ENCODE data around the gene IFNA6. TPM values are rescaled to one million over a fixed set of nuclear protein-coding genes. Genes with fewer than 3 reads are reported as not detected.
"Not testable (repeated sequence)": the region's sequence is repeated elsewhere in the genome, so short reads cannot be mapped to it uniquely, and the experiment has no call there.

Gene IFNA6
- total RNA-seq: under 1 TPM in 1 of 8 experiments, not detected in 7; 0.43 TPM

- Histone ChIP-seq H3K4me3 (no peak within 1 kb of the TSS), H3K27ac (no peak within 1 kb of the TSS), H3K4me1 (replicated peaks in 1 of 2) (no peaks in the 10 kb centered on the region)
- WGBS, 10 experiments: 33 to 100% (median 93%) methylated on average over 1 of the region's 1 CpG; no CpG with 5 or more reads in 1 of the 10 experiments
- ATAC-seq (replicated peaks in 6 of 8): no peak
- in situ Hi-C loops (cut with MboI; ENCODE audit: low pct_unique_long_range_greater_than_20kb in 2 of 9, low sequenced_read_pairs in 9 of 9, unreplicated experiment in 9 of 9): no loop called here
Observed at GRCh38 chr9:21350787-21351186, at the start of gene IFNA6. IFNA6 (minus strand) TSS chr9:21350887; CDS start chr9:21350887, 0 bp downstream.

GRCh38 chr9:21399956-21400355 is 49.3 kb upstream of the IFNA6 start:
- no peak for ATAC-seq (replicated peaks in 6 of 8)
- in situ Hi-C loops (cut with MboI; ENCODE audit: low pct_unique_long_range_greater_than_20kb in 2 of 9, low sequenced_read_pairs in 9 of 9, unreplicated experiment in 9 of 9): loop anchor here in 2 of 9 experiments (10.0 to 25.0 kb wide), 2 partner anchors 75 to 88 kb away; partner anchors contain the start of gene IFNA5 (in 1 of the 2)
- no peak overlapping the region for H3K4me3 ChIP-seq
- H3K4me1 ChIP-seq (replicated peaks in 1 of 2): no peaks in the 10 kb centered on the region
- 9 to 81% (median 55%) methylated on average over 1 to 3 of the region's 3 CpGs for WGBS, 10 experiments
- no peak overlapping the region for H3K27ac ChIP-seq

DNA sequence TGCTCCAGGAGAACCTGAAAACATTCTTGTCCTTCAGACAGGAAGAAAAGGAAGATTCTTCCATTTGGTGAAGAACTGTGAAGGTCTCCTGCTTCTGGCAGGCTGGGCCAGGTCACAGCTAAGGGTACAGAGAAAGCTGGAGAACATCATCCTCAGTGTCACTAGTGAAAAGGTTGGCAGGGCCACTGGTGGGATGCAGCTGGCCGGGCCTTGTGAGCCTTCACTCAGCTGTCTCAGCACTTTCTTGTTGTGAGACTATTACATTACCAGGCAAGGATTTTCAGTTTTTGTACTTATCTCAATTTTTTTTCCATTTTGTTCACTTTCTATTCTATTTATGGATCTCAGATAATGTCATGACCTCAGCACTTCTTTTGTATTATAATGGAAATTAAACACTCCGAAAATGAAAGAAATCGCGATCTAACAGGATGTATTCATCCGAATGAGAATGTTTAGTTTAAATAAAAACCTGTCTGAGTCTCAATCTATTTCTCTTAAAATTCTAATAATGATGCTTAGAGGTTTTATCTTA is 48.3 kb upstream of the IFNA6 start:
- in situ Hi-C loops (cut with MboI; ENCODE audit: low pct_unique_long_range_greater_than_20kb in 2 of 9, low sequenced_read_pairs in 9 of 9, unreplicated experiment in 9 of 9): loop anchor here in 1 of 9 experiments (10.0 kb wide), 1 partner anchor 74 kb away; no protein-coding TSS in a partner anchor
- ATAC-seq (replicated peaks in 6 of 8): no peak
- Histone ChIP-seq H3K4me3 (no peak overlapping the region), H3K4me1 (replicated peaks in 1 of 2) (no peaks in the 10 kb centered on the region), H3K27ac (no peak overlapping the region)
- 78 to 100% (median 92%) methylated on average over 3 to 5 of the region's 5 CpGs for WGBS, 10 experiments

- peak; percentile 87 to 99 (median 98) for ATAC-seq (replicated peaks in 6 of 8)
- H3K4me1 ChIP-seq (replicated peaks in 1 of 2): no peaks in the 10 kb centered on the region
- H3K4me3 ChIP-seq: peak overlapping the region; percentile 36 to 71 (median 50)
- WGBS, 10 experiments: 2 to 72% (median 17%) methylated on average over 2 to 37 of the region's 40 CpGs
- in situ Hi-C loops (cut with MboI; ENCODE audit: low pct_unique_long_range_greater_than_20kb in 2 of 9, low sequenced_read_pairs in 9 of 9, unreplicated experiment in 9 of 9): loop anchor here in 1 of 9 experiments (10.0 kb wide), 1 partner anchor 71 kb away; no protein-coding TSS in a partner anchor
- H3K27ac ChIP-seq: no peak overlapping the region
Observed at GRCh38 chr9:21395778-21396717, 45.4 kb upstream of the IFNA6 start.

DNA sequence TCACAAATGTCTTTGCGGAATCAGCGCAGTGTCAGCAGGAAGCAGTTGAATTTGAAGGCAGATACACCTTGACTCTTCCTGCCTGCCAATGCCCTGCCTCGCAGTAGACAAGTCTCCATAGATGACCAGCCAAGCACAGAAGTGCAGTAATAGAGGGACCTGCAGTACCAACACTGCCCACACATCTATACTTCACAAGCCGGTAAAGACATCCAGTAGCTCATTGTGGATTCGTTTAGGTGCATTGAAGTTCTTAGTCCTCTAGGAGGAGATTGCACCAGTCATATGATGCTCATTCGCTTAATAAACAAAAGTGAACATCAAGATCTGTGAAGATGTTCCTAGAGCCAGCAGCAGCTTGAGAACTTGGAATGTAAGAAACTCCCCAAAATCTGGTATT is 41.6 kb upstream of the IFNA6 start:
- H3K4me3 ChIP-seq: no peak overlapping the region
- peak in 3 of 8 experiments; percentile 70 to 86 (median 77) for ATAC-seq (replicated peaks in 6 of 8)
- H3K4me1 ChIP-seq (replicated peaks in 1 of 2): no peaks in the 10 kb centered on the region
- WGBS, 10 experiments: 70 to 94% (median 85%) methylated on average over 1 to 5 of the region's 6 CpGs; no CpG with 5 or more reads in 3 of the 10 experiments
- in situ Hi-C loops (cut with MboI; ENCODE audit: low pct_unique_long_range_greater_than_20kb in 2 of 9, low sequenced_read_pairs in 9 of 9, unreplicated experiment in 9 of 9): loop anchor here in 1 of 9 experiments (10.0 kb wide), 1 partner anchor 67 kb away; no protein-coding TSS in a partner anchor
- no peak overlapping the region for H3K27ac ChIP-seq

- no peak for ATAC-seq (replicated peaks in 6 of 8)
- peaks cover 4 to 9% of the 10 kb centered on the region in 2 donors for H3K4me1 ChIP-seq (replicated peaks in 1 of 2)
- in situ Hi-C loops (cut with MboI; ENCODE audit: low pct_unique_long_range_greater_than_20kb in 2 of 9, low sequenced_read_pairs in 9 of 9, unreplicated experiment in 9 of 9): no loop called here
- no peak within 1 kb of the TSS for H3K27ac ChIP-seq
- WGBS, 10 experiments: 0 to 87% (median 60%) methylated on average over 1 of the region's 1 CpG; no CpG with 5 or more reads in 1 of the 10 experiments
- no peak within 1 kb of the TSS for H3K4me3 ChIP-seq
Observed at GRCh38 chr9:21385131-21385670, 34.5 kb upstream of the IFNA6 start, which contains the start of gene IFNA2. IFNA2 (minus strand) TSS chr9:21385398; CDS start chr9:21385329, 69 bp downstream.

- no peak overlapping the region for H3K27ac ChIP-seq
- in situ Hi-C loops (cut with MboI; ENCODE audit: low pct_unique_long_range_greater_than_20kb in 2 of 9, low sequenced_read_pairs in 9 of 9, unreplicated experiment in 9 of 9): no loop called here
Observed at GRCh38 chr9:21383627-21384026, 32.9 kb upstream of the IFNA6 start.

GRCh38 chr9:21381448-21382339 is 31.0 kb upstream of the IFNA6 start:
- peak overlapping the region in 1 of 2 donors; percentile 45 for H3K27ac ChIP-seq
- no peak overlapping the region for H3K4me3 ChIP-seq
- H3K4me1 ChIP-seq (replicated peaks in 1 of 2): peaks cover 4 to 9% of the 10 kb centered on the region in 2 donors
- ATAC-seq (replicated peaks in 6 of 8): peak in 7 of 8 experiments; percentile 37 to 99 (median 91)
- WGBS, 10 experiments: 16 to 74% (median 36%) methylated on average over 2 to 4 of the region's 5 CpGs; no CpG with 5 or more reads in 1 of the 10 experiments
- in situ Hi-C loops (cut with MboI; ENCODE audit: low pct_unique_long_range_greater_than_20kb in 2 of 9, low sequenced_read_pairs in 9 of 9, unreplicated experiment in 9 of 9): no loop called here

More at GRCh38 chr9:21383627-21384026, 32.9 kb upstream of the IFNA6 start:
- ATAC-seq (replicated peaks in 6 of 8): no peak
- 53 to 81% (median 67%) methylated on average over 2 to 4 of the region's 4 CpGs for WGBS, 10 experiments
- Histone ChIP-seq H3K4me1 (replicated peaks in 1 of 2) (peaks cover 4 to 9% of the 10 kb centered on the region in 2 donors), H3K4me3 (no peak overlapping the region)

DNA sequence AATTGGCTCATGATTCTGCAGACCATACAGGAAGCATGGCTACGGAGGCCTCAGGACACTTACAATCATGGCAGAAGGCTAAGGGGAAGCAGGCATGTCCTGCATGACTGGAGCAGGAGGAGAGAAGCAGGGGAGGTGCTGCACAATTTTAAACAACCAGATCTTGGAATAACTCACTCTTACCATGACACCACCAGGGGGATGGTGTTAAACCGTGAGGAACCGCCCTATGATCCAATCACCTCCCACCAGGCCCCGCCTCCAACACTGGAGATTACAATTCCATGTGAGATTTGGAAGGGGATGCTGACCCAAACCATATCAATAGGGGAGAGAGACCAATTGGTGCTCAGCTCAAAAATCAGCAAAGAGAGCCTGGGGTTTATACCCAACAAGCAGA is 20.8 kb upstream of the IFNA6 start:
- in situ Hi-C loops (cut with MboI; ENCODE audit: low pct_unique_long_range_greater_than_20kb in 2 of 9, low sequenced_read_pairs in 9 of 9, unreplicated experiment in 9 of 9); H3K4me3 ChIP-seq; H3K4me1 ChIP-seq (replicated peaks in 1 of 2); H3K27ac ChIP-seq: not testable (repeated sequence)
- WGBS, 10 experiments: 0 to 81% (median 29%) methylated on average over 2 to 4 of the region's 4 CpGs; no CpG with 5 or more reads in 5 of the 10 experiments
- peak in 1 of 8 experiments; percentile 33 for ATAC-seq (replicated peaks in 6 of 8)

DNA sequence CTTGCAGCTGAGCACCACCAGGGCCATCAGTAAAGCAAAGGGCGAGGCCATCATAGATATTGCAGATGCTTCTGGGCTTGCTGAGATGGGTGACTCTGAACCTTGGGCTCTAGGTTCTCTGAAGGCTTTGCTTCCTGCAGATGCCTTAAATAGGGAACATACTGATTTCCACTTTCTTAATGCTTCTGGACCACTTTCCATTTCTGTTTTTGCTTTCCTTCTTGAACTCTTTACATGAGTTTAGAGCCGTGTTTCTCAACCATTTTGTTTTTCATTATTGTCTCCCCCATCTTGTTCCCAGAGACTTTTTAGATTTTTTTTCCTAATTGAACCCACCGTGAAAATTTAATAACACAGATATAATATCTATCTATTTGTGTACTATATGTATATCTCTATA is 17.3 kb upstream of the IFNA6 start, which contains the start of gene IFNA13:
Gene IFNA13, minus strand, starts transcription at position 101 of the 400 bp plus-strand sequence. Its CDS starts 47 bp downstream, at position 54.
- H3K4me1 ChIP-seq (replicated peaks in 1 of 2): no peaks in the 10 kb centered on the region
- WGBS, 10 experiments: 24 to 100% (median 91%) methylated on average over 1 to 2 of the region's 3 CpGs; no CpG with 5 or more reads in 1 of the 10 experiments
- H3K27ac ChIP-seq: no peak within 1 kb of the TSS
- no peak for ATAC-seq (replicated peaks in 6 of 8)
- in situ Hi-C loops (cut with MboI; ENCODE audit: low pct_unique_long_range_greater_than_20kb in 2 of 9, low sequenced_read_pairs in 9 of 9, unreplicated experiment in 9 of 9): no loop called here
- H3K4me3 ChIP-seq: no peak within 1 kb of the TSS

GRCh38 chr9:21367169-21367568 is 16.5 kb upstream of the IFNA6 start:
- ATAC-seq (replicated peaks in 6 of 8); H3K27ac ChIP-seq; H3K4me3 ChIP-seq; in situ Hi-C loops (cut with MboI; ENCODE audit: low pct_unique_long_range_greater_than_20kb in 2 of 9, low sequenced_read_pairs in 9 of 9, unreplicated experiment in 9 of 9); H3K4me1 ChIP-seq (replicated peaks in 1 of 2): not testable (repeated sequence)
- WGBS, 10 experiments: 17 to 86% (median 82%) methylated on average over 1 of the region's 2 CpGs; no CpG with 5 or more reads in 6 of the 10 experiments

DNA sequence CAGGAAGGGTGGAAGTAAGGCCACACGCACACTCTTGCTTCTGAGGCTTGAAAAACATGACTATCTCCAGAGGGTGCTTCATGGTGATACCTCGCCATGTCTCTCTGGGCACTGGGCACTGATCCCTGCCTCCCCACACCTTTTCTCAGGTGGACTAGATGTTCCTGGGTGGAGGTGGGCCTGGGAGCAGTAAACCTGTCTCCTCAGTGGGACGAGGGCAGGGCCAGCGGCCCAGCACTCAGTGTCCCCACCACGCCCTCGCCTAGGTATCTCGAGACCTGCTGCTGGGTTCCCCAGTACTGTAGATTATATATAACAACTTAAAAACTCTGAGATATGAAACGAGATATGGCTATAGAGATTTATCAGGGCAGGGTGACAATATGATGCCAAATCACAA is 11.6 kb upstream of the IFNA6 start:
- 14 to 89% (median 76%) methylated on average over 1 to 8 of the region's 8 CpGs; no CpG with 5 or more reads in 3 of the 10 experiments for WGBS, 10 experiments
- no peak overlapping the region for H3K27ac ChIP-seq
- in situ Hi-C loops (cut with MboI; ENCODE audit: low pct_unique_long_range_greater_than_20kb in 2 of 9, low sequenced_read_pairs in 9 of 9, unreplicated experiment in 9 of 9): no loop called here
- H3K4me1 ChIP-seq (replicated peaks in 1 of 2): peaks cover 3 to 6% of the 10 kb centered on the region in 2 donors
- no peak overlapping the region for H3K4me3 ChIP-seq
- ATAC-seq (replicated peaks in 6 of 8): no peak

Measured in motor neuron (in vitro differentiated cells).